IPS DF 6.9 (cell line): ENCODE results near the gene FHIT.

Experiments used
- DNase-seq: peaks from one replicate; pipeline ENCODE4 v3.0.0-alpha.2; 2013; ENCODE audit warnings: low read depth, low spot score
- H3K27ac ChIP-seq: one replicate; pipeline ENCODE4 v1.5.1; 2013; ENCODE audit warnings: low read length, control low read depth
- H3K27me3 ChIP-seq: 2 replicates; pipeline ENCODE4 v1.6.1; 2013; ENCODE audit warnings: mild to moderate bottlenecking, low read length; ENCODE audit not compliant: control insufficient read depth, insufficient read depth
- H3K36me3 ChIP-seq: 2 replicates; pipeline ENCODE4 v1.6.1; 2013; ENCODE audit warnings: low read length; ENCODE audit not compliant: control insufficient read depth, insufficient read depth
- H3K4me1 ChIP-seq: 2 replicates; pipeline ENCODE4 v1.6.1; 2013; ENCODE audit warnings: low read length; ENCODE audit not compliant: control insufficient read depth, insufficient read depth
- H3K4me3 ChIP-seq: 2 replicates; pipeline ENCODE4 v1.5.1; 2013; ENCODE audit warnings: mild to moderate bottlenecking, low read length
- H3K9me3 ChIP-seq: 2 replicates; pipeline ENCODE4 v1.6.1; 2013; ENCODE audit warnings: low read length, inconsistent platforms; ENCODE audit not compliant: control insufficient read depth, insufficient read depth
- WGBS: extraction: QIAGEN DNeasy Blood & Tissue Kit; methylation state at CpG from one replicate; pipeline ENCODE4 v1.1.7; 2013; ENCODE audit warnings: mixed read lengths, missing lambda C conversion rate; ENCODE audit not compliant: insufficient read length, insufficient coverage; 5-methylcytosine and 5-hydroxymethylcytosine counted together

Gene FHIT

GRCh38 chr3:60131618-60132017 lies 1119.6 kb downstream of the FHIT start:
- Histone ChIP-seq H3K4me1 (no peaks in the 10 kb centered on the region), H3K36me3 (no peaks in the 10 kb centered on the region), H3K4me3 (no peak overlapping the region), H3K9me3 (no peaks in the 10 kb centered on the region), H3K27ac (no peak overlapping the region), H3K27me3 (no peaks in the 10 kb centered on the region)
- no peak for DNase-seq

GRCh38 chr3:60126511-60127304 lies 1124.5 kb downstream of the FHIT start:
- Histone ChIP-seq H3K27ac (no peak overlapping the region), H3K4me3 (no peak overlapping the region), H3K27me3 (no peaks in the 10 kb centered on the region), H3K4me1 (no peaks in the 10 kb centered on the region), H3K9me3 (no peaks in the 10 kb centered on the region), H3K36me3 (no peaks in the 10 kb centered on the region)
- no CpG with 5 or more reads among the region's 6 CpGs for WGBS
- DNase-seq = no peak

GRCh38 chr3:60125686-60126085 lies 1125.6 kb downstream of the FHIT start:
- H3K4me3 ChIP-seq = no peak overlapping the region
- H3K27ac ChIP-seq = no peak overlapping the region
- H3K9me3 ChIP-seq = no peaks in the 10 kb centered on the region
- H3K27me3 ChIP-seq = no peaks in the 10 kb centered on the region
- no peaks in the 10 kb centered on the region for H3K4me1 ChIP-seq
- no peak for DNase-seq
- no CpG with 5 or more reads among the region's 3 CpGs for WGBS
- H3K36me3 ChIP-seq = no peaks in the 10 kb centered on the region

GRCh38 chr3:60120245-60120644 lies 1131.0 kb downstream of the FHIT start:
- no CpG with 5 or more reads among the region's 3 CpGs for WGBS
- peaks cover 2% of the 10 kb centered on the region; the same call in 1 of the 2 replicates for H3K4me1 ChIP-seq
- no peak overlapping the region for H3K4me3 ChIP-seq
- no peaks in the 10 kb centered on the region for H3K27me3 ChIP-seq
- no peaks in the 10 kb centered on the region for H3K36me3 ChIP-seq
- no peak for DNase-seq
- no peaks in the 10 kb centered on the region for H3K9me3 ChIP-seq
- no peak overlapping the region for H3K27ac ChIP-seq

- no peak overlapping the region for H3K4me3 ChIP-seq
- no peaks in the 10 kb centered on the region for H3K9me3 ChIP-seq
- H3K36me3 ChIP-seq = no peaks in the 10 kb centered on the region
- H3K27me3 ChIP-seq = no peaks in the 10 kb centered on the region
- DNase-seq = no peak
- H3K4me1 ChIP-seq = no peaks in the 10 kb centered on the region
- no CpG with 5 or more reads among the region's 1 CpG for WGBS
- no peak overlapping the region for H3K27ac ChIP-seq
Measured at GRCh38 chr3:60114191-60114590, 1137.1 kb downstream of the FHIT start.

- WGBS = no CpG with 5 or more reads among the region's 2 CpGs
- Histone ChIP-seq H3K9me3 (no peaks in the 10 kb centered on the region), H3K27me3 (no peaks in the 10 kb centered on the region), H3K36me3 (no peaks in the 10 kb centered on the region), H3K27ac (no peak overlapping the region), H3K4me1 (no peaks in the 10 kb centered on the region), H3K4me3 (no peak overlapping the region)
- no peak for DNase-seq
Measured at GRCh38 chr3:60107275-60107674, 1144.0 kb downstream of the FHIT start.

- Histone ChIP-seq H3K4me3 (no peak overlapping the region), H3K27ac (no peak overlapping the region), H3K9me3 (no peaks in the 10 kb centered on the region), H3K4me1 (no peaks in the 10 kb centered on the region), H3K36me3 (no peaks in the 10 kb centered on the region), H3K27me3 (no peaks in the 10 kb centered on the region)
- no peak for DNase-seq
- no CpG with 5 or more reads among the region's 4 CpGs for WGBS
Measured at GRCh38 chr3:60102154-60102553, 1149.1 kb downstream of the FHIT start.

- Histone ChIP-seq H3K36me3 (no peaks in the 10 kb centered on the region), H3K4me3 (no peak overlapping the region), H3K4me1 (no peaks in the 10 kb centered on the region), H3K9me3 (no peaks in the 10 kb centered on the region), H3K27ac (no peak overlapping the region), H3K27me3 (no peaks in the 10 kb centered on the region)
- WGBS = no CpG with 5 or more reads among the region's 4 CpGs
- DNase-seq = no peak
Measured at GRCh38 chr3:60101621-60102020, 1149.6 kb downstream of the FHIT start.

- DNase-seq = no peak
- Histone ChIP-seq H3K9me3 (no peaks in the 10 kb centered on the region), H3K27me3 (no peaks in the 10 kb centered on the region), H3K27ac (no peak overlapping the region), H3K4me3 (no peak overlapping the region), H3K36me3 (no peaks in the 10 kb centered on the region), H3K4me1 (no peaks in the 10 kb centered on the region)
- WGBS = no CpG with 5 or more reads among the region's 5 CpGs
Measured at GRCh38 chr3:60096403-60096802, 1154.8 kb downstream of the FHIT start.

- Histone ChIP-seq H3K27ac (no peak overlapping the region), H3K27me3 (no peaks in the 10 kb centered on the region), H3K4me1 (no peaks in the 10 kb centered on the region), H3K9me3 (no peaks in the 10 kb centered on the region), H3K36me3 (no peaks in the 10 kb centered on the region), H3K4me3 (no peak overlapping the region)
- WGBS = no CpG with 5 or more reads among the region's 6 CpGs
- no peak for DNase-seq
Measured at GRCh38 chr3:60095930-60096329, 1155.3 kb downstream of the FHIT start.

GRCh38 chr3:60095516-60095915 lies 1155.7 kb downstream of the FHIT start:
- Histone ChIP-seq H3K27me3 (no peaks in the 10 kb centered on the region), H3K4me3 (no peak overlapping the region), H3K36me3 (no peaks in the 10 kb centered on the region), H3K4me1 (no peaks in the 10 kb centered on the region), H3K27ac (no peak overlapping the region), H3K9me3 (no peaks in the 10 kb centered on the region)
- no CpG with 5 or more reads among the region's 4 CpGs for WGBS
- DNase-seq = no peak
